GM19452 (cell line): ENCODE measurements around the gene ZNF79.
"Not testable (repeated sequence)": the region's sequence is repeated elsewhere in the genome, so short reads cannot be mapped to it uniquely, and the experiment has no call there.

Experiments used
- ATAC-seq: cut with Tn5 transposase; IDR thresholded peaks from one replicate; pipeline ENCODE4 v1.9.1; 2021; ENCODE audit not compliant: unreplicated experiment

ZNF79 gene

DNA sequence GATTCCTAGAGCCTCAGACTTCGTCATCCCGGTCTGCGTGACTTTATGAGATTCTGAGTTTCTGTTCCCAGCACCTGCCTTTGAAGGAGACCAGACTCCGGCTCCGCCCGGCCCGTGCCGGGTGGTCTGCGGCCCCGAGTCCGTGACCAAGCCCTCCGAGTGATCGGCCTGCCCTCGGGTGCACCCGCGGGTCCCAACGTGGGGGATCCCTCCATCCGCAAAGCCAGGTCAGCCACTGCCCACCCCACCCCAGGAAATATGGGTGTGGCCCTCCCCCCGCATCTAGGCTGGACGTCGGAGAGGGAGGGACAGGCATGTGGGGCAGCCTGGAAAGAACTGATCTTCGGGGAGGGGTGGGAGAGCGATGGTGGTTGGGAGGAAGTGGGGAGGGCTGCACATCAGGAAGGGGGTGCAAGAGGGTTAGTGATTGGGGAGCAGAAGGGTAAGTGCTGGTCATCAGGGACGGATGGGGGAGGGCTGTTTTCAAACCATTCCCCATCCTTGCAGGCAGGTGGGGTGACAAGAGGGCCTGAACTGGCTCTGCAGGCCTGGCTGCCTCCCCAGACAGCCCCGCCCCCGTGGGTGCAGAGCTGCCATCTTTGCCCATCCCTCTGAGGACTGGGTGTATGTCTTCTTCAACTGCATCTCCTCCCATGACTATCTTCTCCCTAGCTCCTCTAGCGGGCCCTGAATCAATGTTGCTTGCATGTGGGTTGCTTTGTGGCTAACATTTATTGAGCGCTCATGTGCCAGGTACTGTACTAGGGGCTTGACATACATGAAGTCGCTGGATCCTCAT is 27.9 kb downstream of the ZNF79 start:
- ATAC-seq = no peak

DNA sequence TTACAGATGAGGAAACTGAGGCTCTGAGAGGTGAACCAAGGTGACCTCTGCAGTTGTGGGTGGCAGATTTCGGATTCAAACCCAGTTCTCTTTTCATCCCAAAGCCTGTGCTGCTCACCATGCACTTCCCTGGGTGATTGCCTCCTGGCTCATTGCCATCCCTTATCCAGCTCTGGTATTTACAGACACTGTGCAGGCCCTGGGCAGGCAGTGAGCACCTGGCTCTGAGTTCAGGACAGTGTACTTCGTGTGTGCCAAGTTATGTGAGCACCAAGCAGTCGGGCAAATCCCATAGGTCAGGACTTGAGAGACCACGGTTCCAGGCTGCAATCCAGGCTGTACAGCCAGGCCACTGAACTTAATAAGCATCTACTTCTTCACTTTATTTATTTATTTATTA is 28.5 kb downstream of the ZNF79 start:
- ATAC-seq = no peak

DNA sequence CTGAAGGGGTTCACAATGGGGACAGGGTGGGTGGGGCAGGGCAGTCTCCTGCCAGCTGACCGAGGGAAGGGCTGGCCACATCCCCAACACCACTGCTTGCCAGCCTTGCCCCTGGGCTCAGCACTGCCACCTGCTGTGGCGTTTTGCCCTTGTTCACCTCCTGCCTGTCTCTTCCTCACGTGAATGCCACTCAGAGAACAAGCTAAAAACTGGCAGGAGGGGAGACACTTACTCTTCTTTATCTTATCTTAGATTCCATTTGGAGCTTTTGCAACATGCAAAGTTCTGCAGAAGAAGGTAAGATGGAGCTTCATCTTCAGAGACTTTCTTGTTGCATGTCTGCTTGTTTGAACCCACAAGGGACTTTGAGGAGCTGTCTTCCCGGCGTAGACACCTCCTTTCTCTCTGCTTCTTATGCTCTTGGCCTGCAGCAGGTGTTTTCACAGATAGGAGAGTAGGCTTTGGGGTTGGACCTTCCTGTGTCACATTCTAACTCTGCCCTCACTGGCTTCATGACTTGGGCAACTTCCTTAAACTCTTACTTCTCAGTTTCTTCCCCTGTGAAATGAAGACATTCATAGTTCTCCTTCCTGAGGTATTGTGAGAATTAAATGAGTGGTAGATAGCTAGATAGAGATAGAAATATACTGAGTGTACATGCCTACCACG is 31.3 kb downstream of the ZNF79 start:
- no peak for ATAC-seq

DNA sequence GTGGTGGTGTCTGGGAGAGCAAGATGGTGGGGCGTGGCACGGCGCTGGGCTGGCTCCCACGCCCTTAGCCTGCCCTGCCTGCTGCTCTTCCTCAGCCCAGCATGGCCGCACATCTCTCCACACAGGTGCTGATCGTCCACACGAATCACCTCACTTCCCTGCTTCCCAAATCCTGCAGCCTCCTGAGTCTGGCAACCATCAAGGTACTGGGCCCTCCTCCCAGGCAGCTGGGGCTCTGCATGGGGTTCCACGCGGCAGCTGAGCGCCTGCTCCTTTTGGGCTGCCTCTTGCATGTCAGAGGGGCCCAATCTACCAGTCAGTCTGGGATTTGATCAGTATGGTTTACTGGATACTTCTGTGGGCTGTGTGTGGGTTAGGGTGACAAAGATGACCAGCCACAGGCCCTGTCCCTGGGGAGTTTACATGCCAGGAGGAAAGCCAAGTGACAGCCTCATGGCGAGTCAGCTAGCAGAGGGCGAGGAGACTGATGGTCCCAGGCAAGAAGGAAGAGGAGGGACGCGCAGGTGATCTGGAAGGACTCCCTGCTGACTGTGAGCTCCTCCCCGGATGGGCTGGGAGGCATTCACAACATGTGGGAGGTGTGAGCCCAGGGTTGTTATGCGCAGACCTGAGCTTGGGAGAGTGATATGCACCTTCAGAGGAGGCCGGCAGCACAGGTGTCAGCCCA is 33.2 kb downstream of the ZNF79 start:
- no peak for ATAC-seq

DNA sequence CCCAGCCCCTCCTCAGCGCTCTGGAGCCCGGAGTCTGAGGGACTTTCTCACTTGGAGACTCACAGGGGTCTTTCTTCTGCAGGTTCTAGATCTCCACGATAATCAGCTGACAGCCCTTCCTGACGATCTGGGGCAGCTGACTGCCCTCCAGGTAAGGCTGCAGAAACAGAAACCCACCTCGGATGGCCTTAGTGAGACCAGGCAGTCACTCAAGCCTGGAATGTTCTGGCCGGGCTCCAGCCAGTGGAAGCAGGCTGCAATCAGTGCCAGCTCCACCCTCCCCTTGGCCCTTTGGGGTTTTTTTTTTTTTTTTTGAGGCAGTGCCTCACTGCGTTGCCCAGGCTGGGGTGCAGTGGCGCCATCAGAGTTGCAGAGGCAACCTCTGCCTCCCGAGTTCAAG is 34.7 kb downstream of the ZNF79 start:
- no peak for ATAC-seq

DNA sequence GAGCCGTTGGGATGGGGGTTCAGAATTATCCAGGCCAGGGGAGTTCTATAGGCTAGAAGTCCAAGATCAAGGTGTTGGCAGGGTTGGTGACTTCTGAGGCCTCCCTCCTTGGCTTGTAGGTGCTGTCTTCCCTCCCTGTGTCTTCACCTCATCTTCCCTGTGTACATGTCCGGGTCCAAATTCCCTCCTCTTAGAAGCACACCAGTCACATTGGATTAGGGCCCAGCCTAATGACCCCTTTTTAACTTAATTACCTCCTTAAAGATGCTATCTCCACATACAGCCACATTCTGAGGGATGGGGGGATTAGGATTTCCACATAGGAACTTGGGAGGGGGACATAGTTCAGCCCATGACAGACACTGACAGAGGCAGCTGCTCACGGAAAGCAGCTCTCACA is 39.2 kb downstream of the ZNF79 start:
- no peak for ATAC-seq

DNA sequence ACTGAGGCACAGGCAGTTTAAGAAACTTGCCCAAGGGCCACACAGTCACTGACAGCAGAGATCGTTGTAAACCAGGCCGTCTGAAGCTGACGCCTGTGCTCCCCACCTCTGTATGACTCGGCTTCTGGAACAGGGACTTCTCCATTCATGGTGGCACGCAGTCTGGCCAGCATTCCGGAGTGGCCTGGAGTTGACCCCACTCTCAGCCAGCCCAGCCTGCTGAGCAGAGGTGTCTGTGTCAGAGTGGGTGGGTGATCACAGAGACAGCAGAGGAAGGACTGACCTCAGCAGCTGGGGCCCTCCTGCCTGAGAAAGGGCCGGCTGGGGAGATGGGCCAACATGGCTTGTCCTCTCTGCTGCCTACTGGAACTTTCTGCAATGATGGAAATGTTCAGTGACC is 39.7 kb downstream of the ZNF79 start:
- ATAC-seq = no peak

DNA sequence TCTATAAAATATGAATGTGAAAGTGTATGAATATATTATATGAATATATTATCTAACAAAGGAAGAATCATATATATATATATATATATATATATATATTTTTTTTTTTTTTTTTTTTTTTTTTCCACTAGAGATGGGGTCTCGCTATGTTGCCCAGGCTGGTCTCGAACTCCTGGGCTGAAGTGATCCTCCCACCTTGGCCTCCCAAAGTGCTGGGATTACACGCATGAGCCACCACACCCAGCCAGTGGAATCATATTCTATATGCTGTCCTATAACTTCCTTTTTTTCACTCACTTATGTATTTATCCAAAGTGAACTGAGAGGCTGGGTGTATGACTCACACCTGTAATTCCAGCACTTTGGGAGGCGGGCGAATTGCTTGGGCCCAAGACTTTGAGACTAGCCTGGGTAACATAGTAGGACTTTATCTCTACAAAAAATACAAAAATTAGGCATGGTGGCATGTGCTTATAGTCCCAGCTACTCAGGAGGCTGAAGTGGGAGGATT is 42.3 kb downstream of the ZNF79 start:
- ATAC-seq = not testable (repeated sequence)

DNA sequence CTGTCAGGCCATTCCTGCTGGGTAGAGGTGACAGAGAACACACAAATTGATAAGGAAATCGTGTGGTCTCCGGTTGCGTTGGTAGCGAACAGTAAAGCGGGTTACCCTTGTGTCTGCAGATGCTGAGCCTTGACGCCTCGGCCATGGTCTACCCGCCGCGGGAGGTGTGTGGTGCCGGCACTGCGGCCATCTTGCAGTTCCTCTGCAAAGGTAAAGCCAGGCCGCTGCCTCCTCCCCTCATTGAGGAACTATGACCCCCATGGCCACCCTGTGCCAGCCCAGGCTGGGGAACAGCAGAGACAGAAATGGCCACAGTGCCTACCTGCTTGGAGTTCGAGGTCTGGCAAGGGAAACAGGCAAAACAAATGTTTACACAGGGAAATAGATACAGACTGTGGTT is 43.4 kb downstream of the ZNF79 start:
- ATAC-seq = no peak

DNA sequence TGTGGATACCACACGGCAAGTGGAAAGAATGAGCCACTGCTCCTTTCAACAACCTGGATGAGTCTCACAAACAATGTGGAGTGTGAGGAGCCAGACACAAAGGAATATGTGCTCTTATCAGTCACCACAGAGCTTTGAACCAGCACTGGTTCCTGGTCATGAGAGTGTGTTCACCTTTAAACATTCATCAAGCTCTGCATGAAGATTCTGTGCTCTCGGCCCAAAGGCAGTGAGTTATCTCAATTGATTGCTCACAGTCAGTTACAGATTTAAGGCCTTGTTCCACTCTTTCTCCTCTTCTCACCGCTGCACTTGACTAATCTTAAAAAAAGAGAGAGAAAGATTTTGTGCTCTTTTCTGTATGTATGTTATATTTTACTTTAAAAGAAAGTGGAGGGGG is 46.5 kb downstream of the ZNF79 start:
- ATAC-seq = no peak

DNA sequence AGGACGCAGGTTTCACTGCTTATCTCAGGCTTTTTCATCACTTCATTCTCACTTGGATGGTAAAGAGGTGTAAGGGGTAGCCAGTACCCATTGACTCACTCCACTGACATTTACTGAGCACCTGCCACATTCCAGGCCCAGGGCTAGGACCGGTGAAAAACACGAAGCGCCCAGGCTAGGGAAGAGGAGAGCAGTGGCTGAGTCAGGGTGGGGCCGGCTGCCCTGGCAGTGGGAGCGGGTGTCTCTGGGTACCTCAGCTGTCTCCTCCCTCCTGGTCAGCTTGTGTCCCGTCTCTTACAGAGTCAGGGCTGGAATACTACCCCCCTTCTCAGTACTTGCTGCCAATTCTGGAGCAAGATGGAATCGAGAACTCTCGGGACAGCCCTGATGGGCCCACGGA is 49.3 kb downstream of the ZNF79 start:
- no peak for ATAC-seq

DNA sequence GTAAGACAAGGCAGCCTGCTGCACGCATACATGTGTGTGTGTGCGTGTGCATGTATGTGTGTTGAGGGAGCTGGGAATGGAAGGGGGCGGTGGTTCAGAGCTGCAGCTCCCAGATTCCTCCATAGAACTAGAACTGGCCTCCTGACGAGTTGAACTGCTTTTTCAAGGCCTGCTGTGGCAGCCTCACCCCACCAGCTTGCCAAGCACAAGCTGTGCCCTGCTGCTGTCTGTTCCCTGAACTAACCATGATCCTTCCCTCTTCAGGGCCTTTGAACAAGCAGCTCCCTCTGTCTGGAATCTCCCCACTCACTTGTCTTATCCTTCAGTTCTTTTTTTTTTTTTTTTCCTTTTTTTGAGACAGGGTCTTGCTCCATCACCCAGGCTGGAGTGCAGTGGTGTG is 49.8 kb downstream of the ZNF79 start:
- no peak for ATAC-seq

DNA sequence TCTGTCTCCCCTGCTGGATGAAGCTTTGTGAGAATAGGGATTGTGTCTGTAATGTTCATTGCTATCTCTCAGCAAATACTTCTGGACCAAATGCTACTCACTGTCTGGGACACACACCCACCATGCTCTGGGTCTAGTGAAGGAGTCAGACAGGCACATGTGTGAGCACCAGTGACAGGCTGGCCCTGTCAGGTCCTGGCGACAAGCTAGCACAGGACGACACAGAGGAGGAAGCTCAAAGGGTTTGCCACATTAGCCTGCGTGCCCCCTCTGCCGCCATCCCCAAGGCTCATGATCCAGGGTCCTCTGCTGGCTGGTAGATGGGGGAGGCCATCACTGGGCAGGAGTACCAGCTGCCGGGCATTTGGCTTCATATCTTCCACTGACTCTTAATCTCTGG is 50.4 kb downstream of the ZNF79 start:
- ATAC-seq = no peak

DNA sequence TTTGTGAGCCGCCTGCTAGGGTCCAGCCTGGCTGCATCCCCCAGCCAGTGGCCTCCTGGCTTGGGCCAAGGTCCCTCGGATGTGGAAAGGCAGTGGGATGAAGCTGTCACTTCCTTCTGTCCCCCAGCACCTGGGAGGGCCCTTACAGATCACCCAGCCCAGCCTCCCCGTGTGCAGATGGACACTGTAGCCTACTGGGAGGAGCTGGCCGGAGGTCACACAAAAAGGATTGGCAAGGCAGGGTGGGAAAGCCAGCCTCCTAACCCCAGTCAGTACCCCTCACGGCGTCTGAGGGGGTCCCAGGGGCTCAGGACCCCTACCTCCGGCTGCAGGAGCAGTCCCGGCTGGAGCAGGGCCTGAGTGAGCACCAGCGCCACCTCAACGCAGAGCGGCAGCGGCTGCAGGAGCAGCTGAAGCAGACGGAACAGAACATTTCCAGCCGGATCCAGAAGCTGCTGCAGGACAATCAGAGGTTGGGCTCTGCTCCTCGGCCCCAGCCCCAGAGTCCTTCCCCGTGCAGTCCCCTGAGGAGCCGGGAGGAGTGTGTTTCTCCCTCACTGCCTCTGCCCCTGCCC is 55.4 kb downstream of the ZNF79 start:
- ATAC-seq = no peak

DNA sequence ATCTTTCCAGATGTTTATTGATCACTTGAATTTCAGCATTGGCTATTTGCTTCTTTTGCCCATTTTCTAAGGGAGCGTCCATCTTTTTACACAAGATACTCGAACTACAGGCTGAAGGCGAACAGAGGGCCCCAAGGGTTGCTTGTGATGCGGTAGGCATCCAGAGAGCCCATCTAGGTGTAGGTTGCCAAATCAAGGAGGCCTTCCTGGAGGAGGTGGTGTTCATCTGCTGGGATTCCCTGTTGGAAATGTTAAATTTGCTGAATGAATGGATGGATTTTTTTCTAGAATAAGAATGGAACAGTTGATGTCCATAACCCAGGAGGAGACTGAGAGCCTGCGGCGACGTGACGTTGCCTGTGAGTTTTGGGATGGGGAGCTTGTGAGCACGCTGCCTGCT is 58.5 kb downstream of the ZNF79 start:
- ATAC-seq = no peak

DNA sequence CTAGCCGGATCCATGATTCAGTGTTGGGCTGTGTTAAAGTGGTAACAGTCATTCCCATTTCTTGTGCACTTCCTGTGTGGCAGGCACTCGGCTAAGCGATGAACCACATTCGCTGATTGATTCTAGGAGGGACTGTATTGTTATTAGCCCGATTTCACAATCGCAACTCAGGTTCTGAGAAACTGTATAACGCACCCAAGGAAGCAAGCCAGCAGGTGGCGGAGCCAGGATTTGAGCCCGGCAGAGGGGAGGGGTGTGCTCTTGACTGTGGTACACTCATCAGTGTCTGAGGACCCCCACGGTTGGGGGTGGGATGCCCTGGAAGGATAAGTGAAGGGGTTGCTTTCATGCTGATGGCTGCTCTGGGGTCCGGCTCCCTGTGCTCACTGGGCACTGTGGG is 61.8 kb downstream of the ZNF79 start:
- ATAC-seq = no peak

DNA sequence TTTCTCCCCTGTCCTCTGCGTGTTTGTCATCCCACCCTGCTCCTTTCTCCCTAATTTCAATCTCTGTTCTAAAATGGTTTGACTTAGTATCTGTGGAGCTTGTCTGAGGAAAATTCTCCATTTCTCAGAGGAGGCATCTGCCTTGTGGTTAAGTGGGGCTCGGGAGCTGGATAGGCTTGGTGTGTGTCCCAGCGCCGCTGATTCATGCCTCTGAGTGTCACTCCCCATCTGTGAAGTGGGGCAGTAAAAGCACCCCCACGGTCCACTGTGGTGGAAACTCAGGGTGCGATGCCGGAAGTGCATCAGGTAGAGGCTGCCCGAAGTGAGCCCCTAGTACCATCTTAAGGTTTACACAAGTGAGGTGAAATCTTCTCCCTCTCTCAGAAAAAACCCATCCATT is 64.8 kb downstream of the ZNF79 start:
- no peak for ATAC-seq

DNA sequence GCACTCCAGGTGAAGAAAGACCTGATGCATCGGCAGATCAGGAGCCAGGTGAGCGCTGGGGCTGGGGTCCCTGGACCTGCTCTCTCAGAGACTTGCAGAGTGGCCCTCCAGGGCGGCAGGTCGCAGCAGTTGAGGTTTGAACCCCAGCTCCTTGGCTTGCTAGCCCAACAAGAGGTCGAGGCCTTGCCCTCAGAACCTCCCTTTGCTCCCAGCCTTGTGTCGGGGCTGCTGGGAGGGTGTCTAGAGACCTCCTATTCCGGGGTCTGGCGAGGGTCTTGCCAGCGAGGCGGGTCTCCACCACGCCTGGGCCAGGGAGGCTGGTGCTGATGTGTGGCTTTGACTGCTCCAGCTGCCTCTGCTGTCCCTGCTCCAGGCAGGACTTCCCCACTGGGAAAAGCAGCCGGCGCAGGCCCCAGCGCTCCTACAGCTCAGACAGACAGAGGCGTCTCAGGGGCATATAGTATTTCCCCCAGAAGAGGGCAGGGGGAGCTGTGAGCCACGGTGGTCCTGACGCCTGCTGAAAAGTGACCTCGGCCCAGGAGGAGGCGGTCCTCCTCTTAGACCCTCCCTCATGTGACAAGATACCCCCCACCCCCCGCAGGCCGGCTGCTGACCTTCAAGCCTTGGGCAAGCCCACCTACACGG is 65.4 kb downstream of the ZNF79 start:
- ATAC-seq = no peak

DNA sequence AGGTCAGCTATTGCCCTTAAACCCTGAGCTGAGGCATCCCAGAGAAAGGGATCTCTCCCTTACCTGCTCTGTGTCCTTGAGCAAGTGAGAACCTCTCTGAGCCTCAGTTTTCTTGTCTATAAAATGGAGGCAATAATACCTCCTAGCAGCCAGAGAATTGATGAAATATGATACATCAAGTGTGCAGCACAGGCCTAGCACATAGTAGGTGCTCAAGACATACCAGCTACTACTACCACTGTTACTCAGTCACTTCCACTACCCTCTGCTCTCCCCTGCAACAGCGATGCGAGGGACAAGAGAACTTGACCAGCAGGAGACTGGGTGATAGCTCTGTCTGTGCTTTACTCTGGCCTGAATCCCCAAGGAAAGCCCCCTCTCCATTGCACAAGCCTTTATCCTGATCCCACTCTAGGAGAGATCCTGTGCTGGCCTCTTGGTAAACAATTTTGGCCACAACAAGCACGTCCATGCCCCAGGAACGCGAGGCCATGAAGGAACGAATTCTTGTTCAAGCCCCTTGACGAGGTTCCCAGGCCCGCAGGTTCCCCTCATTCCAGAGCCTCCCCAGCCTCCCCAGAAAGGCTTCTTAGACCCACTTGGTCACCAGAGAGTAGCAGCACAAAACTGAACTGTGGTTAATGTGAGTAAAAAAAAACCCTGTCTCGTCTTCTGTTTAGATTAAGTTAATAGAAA is 66.5 kb downstream of the ZNF79 start:
- no peak for ATAC-seq

DNA sequence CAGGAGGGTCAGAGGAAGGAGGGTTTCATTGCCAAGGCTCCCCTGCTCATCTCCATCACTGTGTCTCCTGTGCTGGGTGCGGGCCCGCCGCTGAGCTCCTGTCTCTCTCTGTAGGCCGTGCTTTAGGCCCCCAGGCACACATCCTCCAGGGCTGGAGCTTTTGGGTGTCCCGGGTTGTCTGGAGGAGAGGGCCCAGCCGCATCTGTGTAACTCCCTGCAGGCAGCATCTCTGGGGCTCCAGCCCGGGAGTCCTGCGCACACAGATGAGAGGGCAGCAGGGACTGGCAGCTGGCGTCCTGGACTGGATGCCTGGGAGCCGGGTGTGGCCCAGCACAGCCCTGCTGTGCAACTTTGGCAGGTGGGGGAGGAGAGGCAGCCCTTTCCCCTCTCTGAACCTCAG is 67.3 kb downstream of the ZNF79 start:
- ATAC-seq = no peak

DNA sequence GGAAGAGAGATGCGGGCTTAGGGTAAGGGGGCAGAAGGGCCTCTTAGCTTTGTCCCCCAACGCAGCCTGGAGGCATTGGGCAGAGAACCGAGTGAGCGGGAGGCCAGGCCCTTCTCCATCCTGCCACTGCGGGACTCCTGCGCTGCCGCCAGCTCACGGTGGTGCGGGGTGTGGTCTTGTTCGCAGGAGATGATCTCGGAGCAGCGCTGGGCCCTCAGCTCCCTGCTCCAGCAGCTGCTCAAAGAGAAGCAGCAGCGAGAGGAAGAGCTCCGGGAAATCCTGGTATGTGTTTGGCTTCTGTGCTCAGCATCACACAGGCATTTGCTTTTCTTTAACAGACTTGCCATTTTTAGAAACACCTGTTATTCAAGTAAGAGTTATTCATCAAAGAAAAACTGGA is 68.4 kb downstream of the ZNF79 start:
- no peak for ATAC-seq
